Breast epithelium (tissue), 4 donors: ENCODE measurements around the gene ZNF343. TPM values are rescaled to one million over a fixed set of nuclear protein-coding genes. Genes with fewer than 3 reads are reported as not detected.
A peak's percentile ranks its signal among the peaks of the same experiment; 100 is the strongest.

Source experiments
- DNase-seq, 2 donors: peaks; one replicate each; pipeline ENCODE4 v3.0.0-alpha.2; 2019; ENCODE audit warnings: low spot score in 2 of 2
- H3K27ac ChIP-seq, 2 donors: fragments of 200-600 bp; sonication (generic) in 1 of 2; one replicate each; pipeline ENCODE4 v1.5.1; 2016 to 2019; ENCODE audit warnings: mild to moderate bottlenecking in 1 of 2
- H3K27me3 ChIP-seq, 2 donors: fragments of 200-600 bp; sonication (generic) in 1 of 2; one replicate each; pipeline versions ENCODE4 v1.5.1 to v1.6.0; 2017 to 2019; ENCODE audit warnings: control low read depth in 1 of 2, mild to moderate bottlenecking in 1 of 2
- H3K36me3 ChIP-seq: fragments of 200-600 bp; one replicate; pipeline ENCODE4 v1.5.1; 2019
- H3K4me1 ChIP-seq, 2 donors: fragments of 200-600 bp; sonication (generic); one replicate each; pipeline ENCODE4 v1.5.1; 2016 to 2019; ENCODE audit warnings: control low read depth in 1 of 2
- H3K4me3 ChIP-seq, 3 donors: fragments of 200-600 bp; sonication (generic); 1 replicate in 2 of 3; 2 replicates in 1 of 3; pipeline ENCODE4 v1.5.1; 2016 to 2019; ENCODE audit warnings: mild to moderate bottlenecking in 3 of 3, moderate library complexity in 2 of 3
- H3K9me3 ChIP-seq, 2 donors: fragments of 200-600 bp; sonication (generic) in 1 of 2; one replicate each; pipeline ENCODE4 v1.5.1; 2016 to 2019; ENCODE audit warnings: control low read depth in 1 of 2
- CTCF ChIP-seq, 3 donors: fragments of 450-650 bp; IDR thresholded peaks; one replicate each; pipeline ENCODE4 v1.5.1; 2016 to 2017; ENCODE audit warnings: antibody characterized with exemption in 3 of 3, mild to moderate bottlenecking in 3 of 3, moderate library complexity in 3 of 3
- POLR2A ChIP-seq: fragments of 450-650 bp; IDR thresholded peaks from one replicate; pipeline ENCODE4 v1.6.1; 2016; ENCODE audit warnings: antibody characterized with exemption, mild to moderate bottlenecking, moderate library complexity
- POLR2AphosphoS5 ChIP-seq, 3 donors: sonication (generic); formaldehyde crosslinking; IDR thresholded peaks; one replicate each; pipeline ENCODE4 v1.6.1; 2017; ENCODE audit warnings: antibody characterized with exemption in 3 of 3
- intact Hi-C: fragments of 100-400 bp; cut with DNase I; formaldehyde crosslinking; loops from one replicate; pipeline ENCODE4 v1.15.1; 2023; ENCODE audit warnings: low total_unique reads
- total RNA-seq, 3 donors: library from RNA; depleted of rRNA; stranded (reverse); fragments of >200 nt; gene quantifications; one replicate each; pipeline ENCODE4 v1.1.0, GENCODE V29; 2016

Gene ZNF343
- total RNA-seq, 3 donors from 2014 or later = 8.8 to 18.4 (median 14.0) TPM

GRCh38 chr20:2453792-2454191, 54.9 kb downstream of the ZNF343 start:
- Histone ChIP-seq H3K9me3 (no peaks in the 10 kb centered on the region), H3K27ac (no peak overlapping the region), H3K36me3 (no peaks in the 10 kb centered on the region), H3K27me3 (no peaks in the 10 kb centered on the region), H3K4me3 (no peak overlapping the region), H3K4me1 (no peaks in the 10 kb centered on the region)
- no peak for TF ChIP-seq POLR2AphosphoS5 (IDR thresholded peaks at IDR 0.05)
- TF ChIP-seq CTCF (IDR thresholded peaks at IDR 0.05) = no peak
- no peak for TF ChIP-seq POLR2A
- intact Hi-C loops = no loop called here
- no peak for DNase-seq

- Histone ChIP-seq H3K9me3 (no peaks in the 10 kb centered on the region), H3K4me3 (no peak overlapping the region), H3K27me3 (no peaks in the 10 kb centered on the region), H3K36me3 (no peaks in the 10 kb centered on the region), H3K27ac (no peak overlapping the region), H3K4me1 (no peaks in the 10 kb centered on the region)
- intact Hi-C loops = no loop called here
- peak; percentile 72 to 74 for DNase-seq
- TF ChIP-seq CTCF (IDR thresholded peaks at IDR 0.05) (peak; percentile 45 to 64 (median 61)), POLR2AphosphoS5 (IDR thresholded peaks at IDR 0.05) (no peak)
Measured at GRCh38 chr20:2451939-2452732, 56.6 kb downstream of the ZNF343 start.

DNA sequence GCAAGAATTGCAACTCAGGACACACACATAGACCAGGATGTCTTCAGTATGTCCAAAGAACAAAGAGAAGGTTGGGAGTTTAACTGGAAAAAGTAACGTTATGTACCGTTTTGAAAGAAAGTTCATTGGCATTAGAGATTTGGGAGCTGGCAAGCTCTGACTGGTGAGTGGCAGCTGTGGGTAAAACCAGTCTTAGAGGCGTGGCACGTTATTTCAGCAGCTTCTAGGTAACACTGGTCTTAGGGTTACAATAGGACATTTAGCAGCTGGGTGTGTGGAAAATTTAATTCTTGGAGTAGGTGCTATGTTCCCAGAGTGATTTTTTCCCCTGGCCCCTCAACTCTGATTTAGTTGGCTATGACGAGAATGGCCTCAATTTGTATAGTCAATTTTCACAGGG, 57.3 kb downstream of the ZNF343 start:
- intact Hi-C loops = no loop called here
- Histone ChIP-seq H3K36me3 (no peaks in the 10 kb centered on the region), H3K27ac (no peak overlapping the region), H3K4me3 (no peak overlapping the region), H3K4me1 (no peaks in the 10 kb centered on the region), H3K9me3 (no peaks in the 10 kb centered on the region), H3K27me3 (no peaks in the 10 kb centered on the region)
- DNase-seq = no peak
- no peak for TF ChIP-seq CTCF (IDR thresholded peaks at IDR 0.05)
- no peak for TF ChIP-seq POLR2AphosphoS5 (IDR thresholded peaks at IDR 0.05)

- H3K4me1 ChIP-seq = no peaks in the 10 kb centered on the region
- TF ChIP-seq POLR2AphosphoS5 (IDR thresholded peaks at IDR 0.05) (no peak), POLR2A (no peak), CTCF (IDR thresholded peaks at IDR 0.05) (no peak)
Measured at GRCh38 chr20:2449386-2449785, 59.3 kb downstream of the ZNF343 start.

GRCh38 chr20:2446845-2447244, 61.9 kb downstream of the ZNF343 start:
- Histone ChIP-seq H3K36me3 (no peaks in the 10 kb centered on the region), H3K9me3 (no peaks in the 10 kb centered on the region), H3K4me3 (no peak overlapping the region), H3K27me3 (no peaks in the 10 kb centered on the region), H3K27ac (no peak overlapping the region), H3K4me1 (no peaks in the 10 kb centered on the region)
- TF ChIP-seq POLR2AphosphoS5 (IDR thresholded peaks at IDR 0.05) = no peak
- no peak for TF ChIP-seq POLR2A
- no peak for DNase-seq
- intact Hi-C loops = no loop called here

More at GRCh38 chr20:2449386-2449785, 59.3 kb downstream of the ZNF343 start:
- no peaks in the 10 kb centered on the region for H3K9me3 ChIP-seq
- no peaks in the 10 kb centered on the region for H3K27me3 ChIP-seq
- no peaks in the 10 kb centered on the region for H3K36me3 ChIP-seq
- DNase-seq = no peak
- no peak overlapping the region for H3K4me3 ChIP-seq
- H3K27ac ChIP-seq = no peak overlapping the region
- intact Hi-C loops = no loop called here

Other genes starting within 250 kb of the ZNF343 start
- gene TGM3, start 212.9 kb downstream of the ZNF343 start, total RNA-seq = not detected
- gene TGM6, start 128.0 kb downstream of the ZNF343 start, total RNA-seq = not detected
- 100 to 1,000 TPM; 124 to 207 (median 179) TPM for gene SNRPB, start 38.1 kb downstream of the ZNF343 start, total RNA-seq
- under 1 TPM; 0.15 to 0.96 (median 0.33) TPM for gene TMC2, start 27.7 kb upstream of the ZNF343 start, total RNA-seq
- 100 to 1,000 TPM in 1 of 3 donors, 10 to 100 TPM in 2; 77.1 to 137 (median 94.8) TPM for gene NOP56, start 143.7 kb upstream of the ZNF343 start, total RNA-seq
- gene IDH3B, start 155.3 kb upstream of the ZNF343 start, total RNA-seq = 100 to 1,000 TPM; 114 to 119 (median 115) TPM
- gene EBF4, start 183.9 kb upstream of the ZNF343 start, total RNA-seq = 10 to 100 TPM in 2 of 3 donors, 1 to 10 TPM in 1; 1.6 to 22.0 (median 22.0) TPM